HepG2 (cell line): ENCODE data around the gene CAMSAP3. TPM values are rescaled to one million over a fixed set of nuclear protein-coding genes. Genes with fewer than 3 reads are reported as not detected.
A peak's percentile ranks its signal among the peaks of the same experiment; 100 is the strongest.

Experiments used
- ATAC-seq: fragments of 200-7000 bp; cut with Tn5 transposase; 3 replicates; pipeline ENCODE4 v1.9.1; 2020; ENCODE audit warnings: mild to moderate bottlenecking, moderate library complexity
- BruUV-seq: library from RNA; stranded (reverse); fragments of 400-500 nt; replicated peaks from 2 replicates; lab custom pipeline; 2021; lab: Mats Ljungman, UMichigan
- CTCF ChIA-PET: fragments of 300-600 bp; formaldehyde crosslinking; extraction: SDS; loops from one replicate; lab custom pipeline; 2021; ENCODE audit warnings: low total read pairs, inconsistent platforms, low intra/inter-chr PET ratio; lab: Yijun Ruan, JAX
- POLR2A ChIA-PET: fragments of 350-600 bp; sonication (Branson Sonifier 250); formaldehyde crosslinking; loops from one replicate; lab custom pipeline; 2020; ENCODE audit warnings: antibody characterized with exemption, inconsistent platforms; lab: Yijun Ruan, JAX
- DNase-seq: peaks from one replicate; pipeline ENCODE4 v3.0.0-alpha.2; 2015; ENCODE audit warnings: low spot score
- FAIRE-seq: peaks from 3 replicates; lab custom pipeline; 2011; peaks lifted over from hg19 to GRCh38; lab: Jason Lieb, UNC
- H2AFZ ChIP-seq: one replicate; pipeline ENCODE4 v1.6.1; 2011; ENCODE audit warnings: low read length, inconsistent platforms
- H3K27ac ChIP-seq: fragments of 300-600 bp; 3 replicates; pipeline ENCODE4 v1.8.0; 2011; ENCODE audit warnings: mixed run types, mild to moderate bottlenecking, mixed read lengths, low read length, inconsistent platforms; ENCODE audit not compliant: insufficient read depth; ENCODE audit errors: extremely low read length
- H3K27me3 ChIP-seq, 2 experiments: fragments of 200-600 bp in 1 of 2; 2 replicates in 1 of 2; 3 replicates in 1 of 2; pipeline versions ENCODE4 v1.6.0 to v1.8.0; 2011; ENCODE audit warnings: low read length in 2 of 2, mild to moderate bottlenecking in 2 of 2, moderate library complexity in 2 of 2, inconsistent platforms in 1 of 2; ENCODE audit not compliant: insufficient read depth in 2 of 2, control insufficient read depth in 1 of 2
- H3K36me3 ChIP-seq, 2 experiments: fragments of 200-600 bp in 1 of 2; replicated peaks in 1 of 2; 2 replicates in 1 of 2; 3 replicates in 1 of 2; pipeline versions ENCODE4 v1.5.1 to v1.8.0; 2011; ENCODE audit warnings: low read length in 2 of 2, inconsistent platforms in 1 of 2; ENCODE audit not compliant: insufficient read depth in 2 of 2, control insufficient read depth in 1 of 2
- H3K4me1 ChIP-seq: 2 replicates; pipeline ENCODE4 v1.5.1; 2012; ENCODE audit warnings: low read length, inconsistent platforms; ENCODE audit not compliant: insufficient read depth
- H3K4me2 ChIP-seq: 2 replicates; pipeline ENCODE4 v1.6.0; 2011; ENCODE audit warnings: low read depth, low read length, inconsistent platforms
- H3K4me3 ChIP-seq, 3 experiments: fragments of 200-600 bp in 1 of 3; sonication (generic), shearing (Covaris generic) in 1 of 3; replicated peaks in 1 of 3; 2 replicates each; pipeline ENCODE4 v1.5.1; 2011 to 2016; ENCODE audit warnings: low read length in 3 of 3, inconsistent platforms in 2 of 3, low read depth in 2 of 3, mild to moderate bottlenecking in 2 of 3, control low read depth in 1 of 3, mixed read lengths in 1 of 3; ENCODE audit not compliant: insufficient read depth in 1 of 3
- H3K79me2 ChIP-seq: one replicate; pipeline ENCODE4 v1.6.1; 2011; ENCODE audit warnings: low read length, inconsistent platforms; ENCODE audit not compliant: insufficient read depth
- H3K9ac ChIP-seq: 2 replicates; pipeline ENCODE4 v1.6.0; 2011; ENCODE audit warnings: mild to moderate bottlenecking, low read depth, low read length, inconsistent platforms; ENCODE audit not compliant: insufficient read depth
- H3K9me3 ChIP-seq: 2 replicates; pipeline ENCODE4 v1.5.1; 2012; ENCODE audit warnings: mild to moderate bottlenecking, low read length
- H4K20me1 ChIP-seq: 2 replicates; pipeline ENCODE4 v1.6.0; 2011; ENCODE audit warnings: inconsistent platforms, mild to moderate bottlenecking, low read length, moderate library complexity; ENCODE audit not compliant: insufficient read depth
- AGO2 ChIP-seq: fragments of 200-400 bp; formaldehyde crosslinking; optimal IDR thresholded peaks from 2 replicates; pipeline ENCODE3; 2017; ENCODE audit warnings: mild to moderate bottlenecking, low read depth, low read length, moderate library complexity
- NBN ChIP-seq: fragments of 450-650 bp; conservative IDR thresholded peaks from 2 replicates; pipeline ENCODE4 v1.6.1; 2017
- RBFOX2 ChIP-seq: fragments of 200-400 bp; formaldehyde crosslinking; IDR thresholded peaks from 2 replicates; pipeline ENCODE4 v1.6.1; 2017; ENCODE audit warnings: low read depth, mild to moderate bottlenecking, low read length
- SRSF1 ChIP-seq: fragments of 200-400 bp; formaldehyde crosslinking; optimal IDR thresholded peaks from 2 replicates; pipeline ENCODE3; 2017; ENCODE audit warnings: mild to moderate bottlenecking, low read depth, low read length, moderate library complexity
- ZBTB3 ChIP-seq: sonication (generic); formaldehyde crosslinking; IDR thresholded peaks from 2 replicates; pipeline ENCODE4 v1.4.0; 2020; ENCODE audit warnings: low read depth, mild to moderate bottlenecking, moderate library complexity, missing genetic modification reagents, borderline replicate concordance
- ZNF33A ChIP-seq: sonication (generic); formaldehyde crosslinking; IDR thresholded peaks from 2 replicates; pipeline ENCODE4 v1.5.1; 2020; ENCODE audit warnings: missing genetic modification reagents, mild to moderate bottlenecking, moderate library complexity, borderline replicate concordance
- ZNF382 ChIP-seq: sonication (generic); formaldehyde crosslinking; IDR thresholded peaks from 2 replicates; pipeline ENCODE4 v1.5.0; 2020; ENCODE audit warnings: missing genetic modification reagents, mild to moderate bottlenecking, borderline replicate concordance
- WGBS: methylation state at CpG from one replicate; pipeline ENCODE4 v1.1.6; 2017; ENCODE audit warnings: low lambda C conversion rate; 5-methylcytosine and 5-hydroxymethylcytosine counted together
- in situ Hi-C: cut with HindIII; loops from 2 replicates; pipeline ENCODE4 v1.10.0; 2017; ENCODE audit warnings: low pct_unique_long_range_greater_than_20kb; ENCODE audit not compliant: extremely low pct_ligation_motif_present
- intact Hi-C: fragments of 100-400 bp; cut with micrococcal nuclease; formaldehyde crosslinking; loops from one replicate; pipeline ENCODE4 v1.10.0; 2022; ENCODE audit not compliant: unreplicated experiment
- polyA plus RNA-seq, 8 experiments: library from polyadenylated mRNA; depleted of rRNA in 3 of 8; stranded (reverse) in 7 of 8; unstranded in 1 of 8; fragments of >200 nt; fragmentation: Illumina TruSeq in 4 of 8; extraction: Trizol in 4 of 8; gene quantifications; 2 replicates each; pipeline versions ENCODE4 v1.2.1 to v1.2.3, GENCODE V29; 2011 to 2016; ENCODE audit warnings: low read depth in 4 of 8, missing spikeins in 1 of 8, mixed read lengths in 1 of 8; ENCODE audit not compliant: insufficient read depth in 1 of 8
- total RNA-seq, 5 experiments: library from RNA; depleted of rRNA; stranded (reverse); fragments of >200 nt; fragmentation: Illumina TruSeq; extraction: Trizol; gene quantifications; 2 replicates each; pipeline ENCODE4 v1.2.3, GENCODE V29; 2016; ENCODE audit warnings: low read depth in 1 of 5

CAMSAP3 gene
- total and polyA plus RNA-seq, 2 of the 13 experiments (the other 11 are each of a cell fraction or from before 2014, with no cell fraction given) = 10.8 to 11.8 TPM

DNA sequence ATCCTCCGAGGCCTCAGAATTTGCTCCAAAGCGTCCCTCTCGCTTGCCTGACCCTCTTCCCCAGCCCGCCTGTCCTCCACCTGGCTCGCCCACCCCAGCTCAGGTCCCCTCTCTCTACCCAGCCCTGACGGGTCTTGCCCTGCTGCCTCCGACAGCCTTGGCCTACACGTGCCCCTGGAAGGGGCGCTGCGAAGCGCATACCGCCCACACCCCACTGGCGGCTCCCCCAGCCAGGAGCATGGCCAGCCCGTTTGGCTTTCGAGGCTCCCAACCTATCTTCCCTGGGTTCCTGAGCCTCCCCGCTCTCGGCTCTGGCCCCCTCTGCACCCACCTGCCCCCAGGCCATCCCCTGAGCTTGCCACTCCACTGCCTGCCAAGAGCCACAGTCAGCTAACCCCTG is 29.1 kb downstream of the CAMSAP3 start:
- POLR2A ChIA-PET = no interaction called here
- in situ Hi-C loops = no loop called here
- WGBS = 92% methylated on average over 17 of the region's 17 CpGs
- TF ChIP-seq RBFOX2 (0 out of 2 replicates have a peak, but pooled peaks have one; percentile 16), AGO2 (peak; percentile 13), NBN (no peak)
- TF ChIP-seq, all 625 proteins: peak for 2
- Histone ChIP-seq H3K4me3 (no peak overlapping the region), H3K27ac (no peak overlapping the region), H2AFZ (no peak overlapping the region), H3K79me2 (peaks cover 28% of the 10 kb centered on the region), H3K4me2 (no peak overlapping the region), H3K9ac (no peak overlapping the region), H3K36me3 (peaks cover 21 to 57% of the 10 kb centered on the region in 2 experiments), H3K9me3 (no peaks in the 10 kb centered on the region), H3K4me1 (peaks cover 13% of the 10 kb centered on the region), H3K27me3 (no peaks in the 10 kb centered on the region; a peak in 2 of 5 replicates), H4K20me1 (no peaks in the 10 kb centered on the region)
- FAIRE-seq (no peak), ATAC-seq (no peak), DNase-seq (no peak)
- intact Hi-C loops = no loop called here
- BruUV-seq = no TSS peak
- CTCF ChIA-PET = no interaction called here

DNA sequence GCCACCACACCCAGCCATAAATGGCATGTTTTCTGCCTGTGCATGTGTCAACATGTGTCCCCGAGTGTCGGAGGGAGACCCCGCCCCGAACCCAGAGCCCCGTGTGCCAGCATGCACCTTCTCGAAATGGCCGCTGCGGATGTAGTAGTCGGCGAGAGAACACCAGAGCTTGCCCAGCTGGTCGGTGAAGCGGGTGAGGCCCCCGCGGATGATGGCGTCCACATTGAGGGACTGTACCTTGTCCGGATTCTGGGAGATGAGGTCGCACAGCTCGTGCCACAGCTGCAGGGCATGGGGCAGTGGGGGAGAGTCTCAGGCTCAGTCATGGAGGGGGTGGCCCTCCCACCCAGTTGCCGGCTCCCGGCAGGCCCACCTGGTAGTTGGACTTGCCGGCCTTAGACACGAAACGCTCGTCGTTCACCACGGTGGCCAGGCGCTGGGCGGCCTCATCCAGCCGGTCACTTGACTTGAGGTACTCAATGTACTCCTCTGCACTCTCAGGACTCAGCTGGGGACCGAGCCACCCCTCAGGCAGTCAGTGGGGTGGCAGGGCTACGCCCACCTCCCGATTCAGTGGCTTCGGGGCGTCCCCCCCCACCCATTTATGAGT is 30.2 kb downstream of the CAMSAP3 start:
- 97% methylated on average over 24 of the region's 34 CpGs for WGBS
- intact Hi-C loops = no loop called here
- no peak for FAIRE-seq

More for the DNA sequence above, 30.2 kb downstream of the CAMSAP3 start:
- DNase-seq (no peak), ATAC-seq (no peak)
- TF ChIP-seq ZBTB3 (CRISPR knock-in tag) (no peak), SRSF1 (no peak), ZNF382 (CRISPR knock-in tag) (no peak), ZNF33A (CRISPR knock-in tag) (no peak), RBFOX2 (0 out of 2 replicates have a peak, but pooled peaks have one; percentile 13)
- H3K9ac ChIP-seq = no peak overlapping the region
- H3K36me3 ChIP-seq = peaks cover 17 to 55% of the 10 kb centered on the region in 2 experiments
- H3K27me3 ChIP-seq = no peaks in the 10 kb centered on the region; a peak in 2 of 5 replicates
- no peak overlapping the region for H3K4me3 ChIP-seq
- peaks cover 38% of the 10 kb centered on the region for H3K79me2 ChIP-seq
- BruUV-seq = no TSS peak
- H2AFZ ChIP-seq = no peak overlapping the region
- peaks cover 19% of the 10 kb centered on the region for H3K4me1 ChIP-seq
- H3K9me3 ChIP-seq = no peaks in the 10 kb centered on the region
- H3K27ac ChIP-seq = no peak overlapping the region
- ChIA-PET POLR2A (no interaction called here), CTCF (no interaction called here)
- in situ Hi-C loops = no loop called here
- H3K4me2 ChIP-seq = no peak overlapping the region
- H4K20me1 ChIP-seq = no peaks in the 10 kb centered on the region
